ENCODE data around the gene BRPF3. TPM values are rescaled to one million over a fixed set of nuclear protein-coding genes. Genes with fewer than 3 reads are reported as not detected.

The BRPF3 gene
- 29.4 and 36.2 TPM in 2 replicates for total RNA-seq
- long read RNA-seq, partial matches to known transcripts = 12 of 12 reads
- long read RNA-seq, other reads (novel, unspliced or antisense) = 0 of 12 reads

DNA sequence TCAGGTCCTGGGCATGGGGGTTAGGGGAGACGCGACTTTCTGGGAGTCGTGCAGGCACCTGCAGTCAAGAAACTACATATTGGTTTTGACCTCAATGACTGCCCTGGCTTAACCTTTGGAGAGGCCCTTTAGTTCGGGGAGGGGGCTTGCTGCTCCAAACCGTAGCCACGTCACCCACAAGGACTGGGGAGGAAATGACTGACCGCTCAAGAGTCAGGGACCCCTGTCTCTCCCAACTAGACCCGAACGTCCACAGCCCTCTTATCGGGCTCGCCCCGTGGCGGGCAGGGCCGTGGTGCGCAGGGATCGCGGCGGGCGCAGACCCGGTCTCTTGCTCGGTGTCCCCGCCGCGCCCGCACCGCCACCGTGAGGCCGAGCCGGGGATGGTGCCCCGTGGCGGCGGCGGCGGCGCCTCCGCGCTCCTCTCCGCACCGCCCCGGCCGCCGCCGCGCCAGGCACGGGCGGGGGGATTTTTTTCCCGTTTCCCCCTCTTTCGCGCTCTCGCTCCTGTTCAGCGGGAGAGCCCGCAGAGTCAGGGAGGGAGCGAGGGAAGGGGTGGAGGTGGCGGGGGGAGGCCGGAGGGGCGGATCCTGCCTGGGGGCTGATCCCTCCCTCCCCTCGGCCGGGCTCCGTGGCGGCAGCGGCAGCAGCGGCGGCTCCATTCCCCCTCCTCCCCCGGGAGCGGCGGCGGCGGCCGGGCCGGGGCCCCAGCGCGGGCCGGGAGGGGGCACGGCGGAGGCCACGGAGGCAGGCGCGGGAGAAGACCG, at the start of gene BRPF3:
TSS of gene BRPF3 (plus strand) at position 632 of the 767 bp plus-strand sequence. CDS start 3,579 bp downstream, outside the sequence.
- H3K9me3 Mint-ChIP-seq (ENCODE audit: unreplicated experiment) = no peaks in the 10 kb centered on the region
- DNase-seq (ENCODE audit: extremely low spot score, unreplicated experiment) = peak; percentile 92
- H3K36me3 Mint-ChIP-seq (ENCODE audit: unreplicated experiment) = peaks cover 11% of the 10 kb centered on the region

GRCh38 chr6:36147294-36147693, 49.2 kb upstream of the BRPF3 start:
- Mint-ChIP-seq H3K27me3 (ENCODE audit: unreplicated experiment) (peaks cover 5% of the 10 kb centered on the region), H3K36me3 (ENCODE audit: unreplicated experiment) (no peaks in the 10 kb centered on the region), H3K9me3 (ENCODE audit: unreplicated experiment) (peaks cover 7% of the 10 kb centered on the region), H3K4me1 (ENCODE audit: unreplicated experiment) (no peaks in the 10 kb centered on the region), H3K4me3 (ENCODE audit: unreplicated experiment) (no peak overlapping the region), H3K27ac (ENCODE audit: unreplicated experiment) (no peak overlapping the region)
- TF ChIP-seq, protein P1, sequence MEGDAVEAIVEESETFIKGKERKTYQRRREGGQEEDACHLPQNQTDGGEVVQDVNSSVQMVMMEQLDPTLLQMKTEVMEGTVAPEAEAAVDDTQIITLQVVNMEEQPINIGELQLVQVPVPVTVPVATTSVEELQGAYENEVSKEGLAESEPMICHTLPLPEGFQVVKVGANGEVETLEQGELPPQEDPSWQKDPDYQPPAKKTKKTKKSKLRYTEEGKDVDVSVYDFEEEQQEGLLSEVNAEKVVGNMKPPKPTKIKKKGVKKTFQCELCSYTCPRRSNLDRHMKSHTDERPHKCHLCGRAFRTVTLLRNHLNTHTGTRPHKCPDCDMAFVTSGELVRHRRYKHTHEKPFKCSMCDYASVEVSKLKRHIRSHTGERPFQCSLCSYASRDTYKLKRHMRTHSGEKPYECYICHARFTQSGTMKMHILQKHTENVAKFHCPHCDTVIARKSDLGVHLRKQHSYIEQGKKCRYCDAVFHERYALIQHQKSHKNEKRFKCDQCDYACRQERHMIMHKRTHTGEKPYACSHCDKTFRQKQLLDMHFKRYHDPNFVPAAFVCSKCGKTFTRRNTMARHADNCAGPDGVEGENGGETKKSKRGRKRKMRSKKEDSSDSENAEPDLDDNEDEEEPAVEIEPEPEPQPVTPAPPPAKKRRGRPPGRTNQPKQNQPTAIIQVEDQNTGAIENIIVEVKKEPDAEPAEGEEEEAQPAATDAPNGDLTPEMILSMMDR (IDR thresholded peaks at IDR 0.05) = no peak
- DNase-seq (ENCODE audit: extremely low spot score, unreplicated experiment) = peak; percentile 57

More for the DNA sequence above, at the start of gene BRPF3:
- Mint-ChIP-seq H3K27me3 (ENCODE audit: unreplicated experiment) (peaks cover 6% of the 10 kb centered on the region), H3K4me1 (ENCODE audit: unreplicated experiment) (peaks cover 14% of the 10 kb centered on the region), H3K27ac (ENCODE audit: unreplicated experiment) (peak within 1 kb of the TSS; percentile 91), H3K4me3 (ENCODE audit: unreplicated experiment) (peak within 1 kb of the TSS; percentile 90)
- TF ChIP-seq, protein P1 (IDR thresholded peaks at IDR 0.05) = peak; percentile 70

GRCh38 chr6:36149476-36149875, 47.1 kb upstream of the BRPF3 start:
- peaks cover 16% of the 10 kb centered on the region for H3K9me3 Mint-ChIP-seq (ENCODE audit: unreplicated experiment)
- no peak for DNase-seq (ENCODE audit: extremely low spot score, unreplicated experiment)
- no peaks in the 10 kb centered on the region for H3K36me3 Mint-ChIP-seq (ENCODE audit: unreplicated experiment)
- no peaks in the 10 kb centered on the region for H3K4me1 Mint-ChIP-seq (ENCODE audit: unreplicated experiment)
- peaks cover 9% of the 10 kb centered on the region for H3K27me3 Mint-ChIP-seq (ENCODE audit: unreplicated experiment)
- H3K27ac Mint-ChIP-seq (ENCODE audit: unreplicated experiment) = no peak overlapping the region
- no peak overlapping the region for H3K4me3 Mint-ChIP-seq (ENCODE audit: unreplicated experiment)
- TF ChIP-seq, protein P1 (IDR thresholded peaks at IDR 0.05) = no peak

- DNase-seq (ENCODE audit: extremely low spot score, unreplicated experiment) = no peak
- H3K4me3 Mint-ChIP-seq (ENCODE audit: unreplicated experiment) = no peak overlapping the region
- H3K36me3 Mint-ChIP-seq (ENCODE audit: unreplicated experiment) = no peaks in the 10 kb centered on the region
- no peak overlapping the region for H3K27ac Mint-ChIP-seq (ENCODE audit: unreplicated experiment)
- no peaks in the 10 kb centered on the region for H3K4me1 Mint-ChIP-seq (ENCODE audit: unreplicated experiment)
- TF ChIP-seq, protein P1 (IDR thresholded peaks at IDR 0.05) = no peak
- peaks cover 11% of the 10 kb centered on the region for H3K27me3 Mint-ChIP-seq (ENCODE audit: unreplicated experiment)
- peaks cover 22% of the 10 kb centered on the region for H3K9me3 Mint-ChIP-seq (ENCODE audit: unreplicated experiment)
Measured at GRCh38 chr6:36150283-36150682, 46.3 kb upstream of the BRPF3 start.

GRCh38 chr6:36154286-36154685, 42.3 kb upstream of the BRPF3 start:
- H3K4me3 Mint-ChIP-seq (ENCODE audit: unreplicated experiment) = no peak overlapping the region
- no peak overlapping the region for H3K27ac Mint-ChIP-seq (ENCODE audit: unreplicated experiment)
- peaks cover 2% of the 10 kb centered on the region for H3K36me3 Mint-ChIP-seq (ENCODE audit: unreplicated experiment)

More at GRCh38 chr6:36154286-36154685, 42.3 kb upstream of the BRPF3 start:
- Mint-ChIP-seq H3K9me3 (ENCODE audit: unreplicated experiment) (peaks cover 30% of the 10 kb centered on the region), H3K4me1 (ENCODE audit: unreplicated experiment) (no peaks in the 10 kb centered on the region), H3K27me3 (ENCODE audit: unreplicated experiment) (peaks cover 7% of the 10 kb centered on the region)
- TF ChIP-seq, protein P1 (IDR thresholded peaks at IDR 0.05) = no peak
- no peak for DNase-seq (ENCODE audit: extremely low spot score, unreplicated experiment)

All from osteocyte (in vitro differentiated cells).